Measurements from ENCODE around the gene ADGRG6.
A peak's percentile ranks its signal among the peaks of the same experiment; 100 is the strongest.

ADGRG6 gene

GRCh38 chr6:142301651-142302391, at the start of gene ADGRG6:
ADGRG6 (plus strand) TSS chr6:142302007; CDS start chr6:142302330, 323 bp downstream.
- DNase-seq (ENCODE audit: low read depth, low spot score) = peak; percentile 31
- peak within 1 kb of the TSS; percentile 51 for H3K4me3 ChIP-seq (ENCODE audit: low read depth, low read length)
- no peak for TF ChIP-seq CTCF (IDR thresholded peaks at IDR 0.05; ENCODE audit: low read depth, low read length)
- in situ Hi-C loops (cut with HindIII; ENCODE audit: low sequenced_read_pairs) = no loop called here

- in situ Hi-C loops (cut with HindIII; ENCODE audit: low sequenced_read_pairs) = no loop called here
- no peak overlapping the region for H3K4me3 ChIP-seq (ENCODE audit: low read depth, low read length)
- TF ChIP-seq CTCF (IDR thresholded peaks at IDR 0.05; ENCODE audit: low read depth, low read length) = no peak
- no peak for DNase-seq (ENCODE audit: low read depth, low spot score)
These were observed 47.3 kb upstream of the ADGRG6 start for GRCh38 chr6:142254513-142254912.

GRCh38 chr6:142255785-142256184, 46.0 kb upstream of the ADGRG6 start:
- in situ Hi-C loops (cut with HindIII; ENCODE audit: low sequenced_read_pairs) = no loop called here
- no peak for DNase-seq (ENCODE audit: low read depth, low spot score)

GRCh38 chr6:142258305-142258704, 43.5 kb upstream of the ADGRG6 start:
- in situ Hi-C loops (cut with HindIII; ENCODE audit: low sequenced_read_pairs) = no loop called here
- H3K4me3 ChIP-seq (ENCODE audit: low read depth, low read length) = no peak overlapping the region
- no peak for TF ChIP-seq CTCF (IDR thresholded peaks at IDR 0.05; ENCODE audit: low read depth, low read length)
- no peak for DNase-seq (ENCODE audit: low read depth, low spot score)

More at GRCh38 chr6:142255785-142256184, 46.0 kb upstream of the ADGRG6 start:
- no peak overlapping the region for H3K4me3 ChIP-seq (ENCODE audit: low read depth, low read length)
- no peak for TF ChIP-seq CTCF (IDR thresholded peaks at IDR 0.05; ENCODE audit: low read depth, low read length)

- no peak for TF ChIP-seq CTCF (IDR thresholded peaks at IDR 0.05; ENCODE audit: low read depth, low read length)
- no peak overlapping the region for H3K4me3 ChIP-seq (ENCODE audit: low read depth, low read length)
- in situ Hi-C loops (cut with HindIII; ENCODE audit: low sequenced_read_pairs) = no loop called here
- no peak for DNase-seq (ENCODE audit: low read depth, low spot score)
These were observed 43.0 kb upstream of the ADGRG6 start for GRCh38 chr6:142258757-142259156.

GRCh38 chr6:142260748-142261147, 41.1 kb upstream of the ADGRG6 start:
- DNase-seq (ENCODE audit: low read depth, low spot score) = no peak
- in situ Hi-C loops (cut with HindIII; ENCODE audit: low sequenced_read_pairs) = no loop called here
- no peak for TF ChIP-seq CTCF (IDR thresholded peaks at IDR 0.05; ENCODE audit: low read depth, low read length)
- no peak overlapping the region for H3K4me3 ChIP-seq (ENCODE audit: low read depth, low read length)

Measured in astrocyte of the spinal cord (primary cell).